Endothelial cell (in vitro differentiated cells): ENCODE measurements around the gene USP34. TPM values are rescaled to one million over a fixed set of nuclear protein-coding genes. Genes with fewer than 3 reads are reported as not detected.

Source experiments
- DNase-seq: peaks from one replicate; pipeline ENCODE4 v3.0.0; 2021; ENCODE audit warnings: low spot score
- H3K27ac Mint-ChIP-seq: one replicate; pipeline ENCODE4 v1.8.0; 2021; ENCODE audit warnings: mixed read lengths, inconsistent platforms; ENCODE audit not compliant: unreplicated experiment
- H3K27me3 Mint-ChIP-seq: one replicate; pipeline ENCODE4 v1.8.0; 2021; ENCODE audit warnings: mild to moderate bottlenecking, moderate library complexity, mixed read lengths, inconsistent platforms; ENCODE audit not compliant: unreplicated experiment
- H3K36me3 Mint-ChIP-seq: one replicate; pipeline ENCODE4 v1.8.0; 2021; ENCODE audit warnings: mild to moderate bottlenecking, low read depth, mixed read lengths, inconsistent platforms; ENCODE audit not compliant: unreplicated experiment
- H3K4me1 Mint-ChIP-seq: one replicate; pipeline ENCODE4 v1.8.0; 2021; ENCODE audit warnings: mild to moderate bottlenecking, mixed read lengths, inconsistent platforms; ENCODE audit not compliant: unreplicated experiment
- H3K4me3 Mint-ChIP-seq: one replicate; pipeline ENCODE4 v1.8.0; 2021; ENCODE audit warnings: mild to moderate bottlenecking, mixed read lengths, inconsistent platforms; ENCODE audit not compliant: unreplicated experiment
- H3K9me3 Mint-ChIP-seq: one replicate; pipeline ENCODE4 v1.8.0; 2021; ENCODE audit warnings: mixed read lengths, inconsistent platforms; ENCODE audit not compliant: unreplicated experiment
- total RNA-seq: library from RNA; stranded (reverse); fragmentation: NEBNext Ultra II Directional; extraction: Animal tissue kit (Norgen Biotek cat#: 25700); gene quantifications from one replicate; pipeline ENCODE4 v1.2.1, GENCODE V29; 2021; ENCODE audit not compliant: unreplicated experiment
- TF ChIP-seq, protein P1 (sequence below): fragments of 200-600 bp; sonication (generic); IDR thresholded peaks from one replicate; pipeline ENCODE4 v1.5.0; 2021; ENCODE audit warnings: antibody characterized with exemption; ENCODE audit not compliant: unreplicated experiment

USP34 gene
- total RNA-seq, 1 donor from 2014 or later, result 97.4 TPM

DNA sequence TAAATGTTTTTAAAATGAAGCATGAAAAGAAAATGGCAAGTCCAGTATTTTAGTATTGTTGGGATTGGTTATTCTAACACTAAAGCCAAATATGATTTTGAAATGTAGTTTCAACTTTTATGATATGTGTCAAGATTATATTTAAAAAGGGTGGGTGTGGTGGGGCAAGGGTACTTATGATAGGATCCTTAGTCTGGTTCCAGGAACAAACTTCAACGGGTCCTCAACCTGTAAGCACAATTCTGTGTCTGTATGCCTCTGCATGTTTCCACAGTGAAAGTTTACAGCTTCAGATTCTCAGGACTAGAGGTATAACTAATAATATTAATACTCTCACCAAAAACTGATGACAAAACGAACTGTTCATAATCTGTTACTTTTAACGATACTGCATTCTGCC is 5.8 kb downstream of the USP34 start:
- TF ChIP-seq, protein P1, sequence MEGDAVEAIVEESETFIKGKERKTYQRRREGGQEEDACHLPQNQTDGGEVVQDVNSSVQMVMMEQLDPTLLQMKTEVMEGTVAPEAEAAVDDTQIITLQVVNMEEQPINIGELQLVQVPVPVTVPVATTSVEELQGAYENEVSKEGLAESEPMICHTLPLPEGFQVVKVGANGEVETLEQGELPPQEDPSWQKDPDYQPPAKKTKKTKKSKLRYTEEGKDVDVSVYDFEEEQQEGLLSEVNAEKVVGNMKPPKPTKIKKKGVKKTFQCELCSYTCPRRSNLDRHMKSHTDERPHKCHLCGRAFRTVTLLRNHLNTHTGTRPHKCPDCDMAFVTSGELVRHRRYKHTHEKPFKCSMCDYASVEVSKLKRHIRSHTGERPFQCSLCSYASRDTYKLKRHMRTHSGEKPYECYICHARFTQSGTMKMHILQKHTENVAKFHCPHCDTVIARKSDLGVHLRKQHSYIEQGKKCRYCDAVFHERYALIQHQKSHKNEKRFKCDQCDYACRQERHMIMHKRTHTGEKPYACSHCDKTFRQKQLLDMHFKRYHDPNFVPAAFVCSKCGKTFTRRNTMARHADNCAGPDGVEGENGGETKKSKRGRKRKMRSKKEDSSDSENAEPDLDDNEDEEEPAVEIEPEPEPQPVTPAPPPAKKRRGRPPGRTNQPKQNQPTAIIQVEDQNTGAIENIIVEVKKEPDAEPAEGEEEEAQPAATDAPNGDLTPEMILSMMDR, result no peak
- H3K27me3 Mint-ChIP-seq, result peaks cover 2% of the 10 kb centered on the region
- no peaks in the 10 kb centered on the region for H3K9me3 Mint-ChIP-seq
- DNase-seq, result no peak
- no peak overlapping the region for H3K4me3 Mint-ChIP-seq
- no peak overlapping the region for H3K27ac Mint-ChIP-seq
- peaks cover 15% of the 10 kb centered on the region for H3K4me1 Mint-ChIP-seq
- peaks cover 3% of the 10 kb centered on the region for H3K36me3 Mint-ChIP-seq

DNA sequence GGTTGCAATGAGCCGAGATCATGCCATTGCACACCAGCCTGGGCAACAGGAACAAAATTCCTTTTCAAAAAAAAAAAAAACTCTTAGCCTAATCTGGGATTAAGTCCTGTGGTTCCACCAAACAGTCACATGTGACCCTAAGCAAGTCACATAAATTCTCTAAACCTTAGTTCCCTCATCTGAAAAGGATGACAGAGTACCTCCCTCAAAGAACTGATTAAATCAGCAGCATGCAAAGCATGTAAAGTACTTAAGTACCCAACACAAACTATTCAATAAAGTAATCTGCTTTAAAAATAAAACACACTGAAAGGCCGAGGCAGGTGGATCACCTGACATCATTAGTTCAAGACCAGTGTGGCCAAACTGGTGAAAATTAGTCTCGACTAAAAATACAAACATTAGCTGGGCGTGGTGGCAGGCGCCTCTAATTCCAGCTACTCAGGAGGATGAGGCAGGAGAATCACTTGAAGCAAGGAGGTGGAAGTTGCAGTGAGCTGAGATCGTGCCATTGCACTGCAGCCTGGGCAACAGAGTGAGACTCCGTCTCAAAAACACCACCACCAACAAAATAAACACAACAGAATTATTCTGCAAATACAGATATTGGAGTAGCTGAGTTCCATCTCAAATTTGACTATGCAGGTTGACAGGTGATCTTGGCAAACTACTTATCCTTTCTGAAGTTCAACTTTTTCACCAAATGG is 7.0 kb downstream of the USP34 start:
- H3K4me3 Mint-ChIP-seq, result no peak overlapping the region
- no peaks in the 10 kb centered on the region for H3K27me3 Mint-ChIP-seq
- peaks cover 3% of the 10 kb centered on the region for H3K36me3 Mint-ChIP-seq
- H3K27ac Mint-ChIP-seq, result no peak overlapping the region
- H3K9me3 Mint-ChIP-seq, result no peaks in the 10 kb centered on the region
- peaks cover 8% of the 10 kb centered on the region for H3K4me1 Mint-ChIP-seq
- TF ChIP-seq, protein P1, result no peak
- no peak for DNase-seq

DNA sequence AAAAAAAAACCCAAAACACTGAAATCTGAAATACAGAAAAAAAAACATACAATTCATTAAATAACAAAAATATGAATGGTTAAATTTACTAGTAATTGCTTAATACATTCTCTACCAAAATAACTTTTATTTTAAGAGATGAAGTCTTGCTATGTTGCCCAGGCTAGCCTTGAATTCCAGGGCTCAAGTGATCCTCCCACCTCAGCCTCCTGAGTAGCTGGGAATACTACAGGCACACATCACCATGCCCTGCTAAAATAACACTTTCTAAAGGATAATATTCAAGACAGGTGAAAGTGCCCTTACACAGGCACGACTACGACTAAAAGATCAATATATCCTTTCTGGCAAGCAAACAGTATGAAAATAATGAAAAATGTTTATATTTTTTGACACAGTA is 9.5 kb downstream of the USP34 start:
- no peak overlapping the region for H3K4me3 Mint-ChIP-seq
- no peaks in the 10 kb centered on the region for H3K36me3 Mint-ChIP-seq
- TF ChIP-seq, protein P1, result no peak
- H3K9me3 Mint-ChIP-seq, result no peaks in the 10 kb centered on the region
- peaks cover 15% of the 10 kb centered on the region for H3K4me1 Mint-ChIP-seq
- no peak overlapping the region for H3K27ac Mint-ChIP-seq
- no peak for DNase-seq
- H3K27me3 Mint-ChIP-seq, result peaks cover 2% of the 10 kb centered on the region

DNA sequence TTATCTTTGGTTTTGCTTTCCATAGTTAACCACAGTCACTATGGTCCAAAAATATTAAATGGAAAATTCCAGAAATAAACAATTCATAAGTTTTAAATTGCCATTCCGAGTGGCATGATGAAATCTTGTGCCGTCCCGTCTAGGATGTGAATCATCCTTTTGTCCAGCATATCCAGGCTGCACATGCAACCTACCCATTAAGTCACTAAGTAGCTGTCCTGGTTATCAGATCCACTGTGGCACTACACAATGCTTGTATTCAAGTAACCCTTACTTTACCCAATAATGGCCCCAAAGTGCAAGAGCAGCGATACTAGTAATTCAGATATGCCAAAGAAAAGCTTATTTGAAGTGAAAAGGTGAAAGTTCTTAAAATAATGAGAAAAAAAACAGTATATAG is 10.7 kb downstream of the USP34 start:
- no peaks in the 10 kb centered on the region for H3K36me3 Mint-ChIP-seq
- no peak overlapping the region for H3K27ac Mint-ChIP-seq
- H3K4me3 Mint-ChIP-seq, result no peak overlapping the region

More for the DNA sequence above, 10.7 kb downstream of the USP34 start:
- DNase-seq, result no peak
- H3K27me3 Mint-ChIP-seq, result peaks cover 4% of the 10 kb centered on the region
- TF ChIP-seq, protein P1, result no peak
- no peaks in the 10 kb centered on the region for H3K9me3 Mint-ChIP-seq
- H3K4me1 Mint-ChIP-seq, result peaks cover 15% of the 10 kb centered on the region
